SK-N-MC (cell line): ENCODE results near the gene SLC7A8.

Experiments used
- DNase-seq: peaks from one replicate; pipeline ENCODE4 v3.0.0-alpha.2; 2011; ENCODE audit warnings: low read depth, low spot score
- H3K27ac ChIP-seq: fragments of 200-600 bp; sonication (generic); 2 replicates; pipeline ENCODE4 v1.5.1; 2016; ENCODE audit warnings: mixed run types
- H3K36me3 ChIP-seq: fragments of 200-600 bp; sonication (generic); 2 replicates; pipeline ENCODE4 v1.6.1; 2017; ENCODE audit warnings: antibody characterized with exemption, low read length, mixed read lengths; ENCODE audit not compliant: insufficient read depth
- H3K4me3 ChIP-seq: fragments of 200-600 bp; sonication (generic); 2 replicates; pipeline ENCODE4 v1.5.1; 2016
- H3K9ac ChIP-seq: fragments of 200-600 bp; sonication (generic); 2 replicates; pipeline ENCODE4 v1.8.0; 2017; ENCODE audit warnings: mixed run types, mixed read lengths; ENCODE audit not compliant: insufficient read length
- H3K9me3 ChIP-seq: fragments of 200-600 bp; sonication (generic); 2 replicates; pipeline ENCODE4 v1.6.1; 2017; ENCODE audit warnings: low read depth, mild to moderate bottlenecking, antibody characterized with exemption, low read length, moderate library complexity, mixed read lengths
- EZH2 ChIP-seq: fragments of 200-600 bp; sonication (generic); IDR thresholded peaks from one replicate; pipeline ENCODE4 v1.6.1; 2017; ENCODE audit warnings: antibody characterized with exemption
- FOXP2 ChIP-seq: optimal IDR thresholded peaks from 2 replicates; pipeline ENCODE3; 2011; ENCODE audit warnings: mild to moderate bottlenecking, moderate library complexity; ENCODE audit not compliant: insufficient read depth; ENCODE audit errors: extremely low read length, control extremely low read depth
- POLR2AphosphoS5 ChIP-seq: IDR thresholded peaks from 2 replicates; pipeline ENCODE4 v1.6.1; 2012; ENCODE audit warnings: mild to moderate bottlenecking, low read depth, low read length, borderline replicate concordance

Gene SLC7A8

DNA sequence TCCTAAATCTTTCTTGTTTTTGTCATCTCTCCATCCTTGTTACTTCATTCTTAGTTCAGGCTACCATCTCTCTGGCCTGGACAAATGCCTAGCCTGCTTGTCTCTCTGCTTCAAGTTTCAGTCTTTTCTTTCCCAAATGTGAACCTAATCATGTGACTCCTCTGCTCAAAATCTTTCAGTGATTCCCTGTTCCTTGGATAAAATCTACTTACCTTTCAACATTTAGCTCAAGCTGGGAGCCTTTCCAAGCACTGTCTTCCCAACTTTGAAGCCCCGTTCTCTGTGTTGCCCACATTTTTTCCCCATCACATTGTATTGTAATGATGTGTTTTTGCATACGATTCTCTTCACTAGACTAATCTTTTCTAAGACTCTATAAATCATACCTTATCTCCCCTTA is 24.7 kb downstream of the SLC7A8 start:
- DNase-seq = no peak
- Histone ChIP-seq H3K27ac (peak overlapping the region; percentile 80), H3K9me3 (no peaks in the 10 kb centered on the region), H3K36me3 (peaks cover 11% of the 10 kb centered on the region; the same call in 1 of the 2 replicates), H3K4me3 (no peak overlapping the region), H3K9ac (no peak overlapping the region)
- TF ChIP-seq FOXP2 (no peak), EZH2 (no peak), POLR2AphosphoS5 (no peak)

GRCh38 chr14:23154964-23155587 is 28.4 kb downstream of the SLC7A8 start:
- Histone ChIP-seq H3K4me3 (peak overlapping the region; percentile 56), H3K36me3 (peaks cover 22% of the 10 kb centered on the region; the same call in 1 of the 2 replicates), H3K9ac (peak overlapping the region; percentile 69), H3K27ac (peak overlapping the region; percentile 98), H3K9me3 (no peaks in the 10 kb centered on the region)
- DNase-seq = peak; percentile 98
- TF ChIP-seq FOXP2 (peak; percentile 82), POLR2AphosphoS5 (peak; percentile 73), EZH2 (no peak)

DNA sequence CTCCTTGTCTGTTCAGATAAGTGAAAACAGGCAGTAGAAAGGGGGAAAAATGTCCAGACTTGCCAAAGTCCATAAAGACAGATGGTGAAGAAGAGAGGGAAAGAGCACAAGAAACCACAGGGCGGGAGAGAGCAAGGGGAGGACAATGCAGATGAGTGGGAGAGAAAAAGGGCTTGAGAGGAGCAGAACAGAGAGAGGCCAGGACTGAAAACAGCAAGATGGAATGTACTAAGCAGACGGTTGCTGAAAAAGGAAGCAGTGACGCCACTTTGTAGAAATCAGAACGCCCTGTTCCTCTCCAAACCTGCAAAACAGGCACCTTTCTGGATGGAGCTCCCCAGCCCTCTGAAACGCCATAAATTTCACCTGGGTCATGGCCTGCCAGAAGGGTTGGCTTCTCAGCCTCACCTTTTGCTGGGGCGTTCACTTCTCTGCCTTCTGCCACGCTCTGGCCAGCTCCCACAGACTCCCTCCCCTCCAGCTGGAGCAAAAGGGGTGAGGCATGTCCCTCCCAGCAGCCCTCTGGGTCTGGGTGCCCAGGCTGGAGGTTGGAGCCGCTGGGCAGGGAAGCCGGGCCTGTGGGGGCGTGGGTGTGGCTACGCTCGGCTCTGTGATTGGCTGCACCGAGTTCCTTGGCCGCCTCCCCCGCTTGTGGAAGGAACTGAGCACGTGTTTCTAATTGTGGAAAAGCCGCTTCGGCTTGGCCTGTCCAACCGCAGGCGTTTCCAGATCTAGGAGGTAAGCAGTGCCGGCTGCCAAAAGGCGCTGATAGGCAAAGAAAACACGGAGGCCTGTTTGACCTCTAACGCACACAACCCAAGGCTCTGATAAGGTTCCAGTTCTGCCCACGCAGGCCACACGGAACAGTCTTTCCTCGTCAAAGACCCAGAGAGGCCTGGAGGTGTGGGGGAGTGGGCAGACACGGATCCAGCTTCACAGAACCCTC is 29.3 kb downstream of the SLC7A8 start:
- peak overlapping the region; percentile 69 for H3K9ac ChIP-seq
- H3K4me3 ChIP-seq = peak overlapping the region; percentile 56
- DNase-seq = peak; percentile 60

GRCh38 chr14:23151342-23151741 is 32.1 kb downstream of the SLC7A8 start:
- Histone ChIP-seq H3K9me3 (no peaks in the 10 kb centered on the region), H3K36me3 (peaks cover 33% of the 10 kb centered on the region), H3K27ac (no peak overlapping the region), H3K9ac (no peak overlapping the region), H3K4me3 (no peak overlapping the region)
- TF ChIP-seq EZH2 (no peak), FOXP2 (no peak), POLR2AphosphoS5 (no peak)
- DNase-seq = no peak

More for the DNA sequence above, 29.3 kb downstream of the SLC7A8 start:
- TF ChIP-seq FOXP2 (no peak), EZH2 (no peak), POLR2AphosphoS5 (peak; percentile 61)
- Histone ChIP-seq H3K27ac (peak overlapping the region; percentile 98), H3K36me3 (peaks cover 27% of the 10 kb centered on the region), H3K9me3 (no peaks in the 10 kb centered on the region)

DNA sequence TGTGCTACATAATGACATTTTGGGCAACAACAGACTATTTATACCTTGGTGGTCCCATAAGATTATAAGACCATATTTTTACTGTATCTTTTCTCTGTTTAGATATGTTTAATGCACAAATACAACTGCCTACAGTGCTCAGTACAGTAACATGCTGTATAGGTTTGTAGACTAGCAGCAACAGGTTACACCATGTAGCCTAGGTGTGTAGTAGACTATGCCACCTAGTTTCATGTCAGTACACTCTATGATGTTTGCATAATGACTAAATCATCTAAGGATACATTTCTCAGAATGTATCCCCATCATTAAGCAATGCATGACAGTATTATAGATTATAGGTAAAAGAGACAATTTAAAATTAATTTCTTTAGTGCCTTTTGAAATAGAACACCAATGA is 33.7 kb downstream of the SLC7A8 start:
- no peak for TF ChIP-seq FOXP2
- TF ChIP-seq EZH2 = no peak
- TF ChIP-seq POLR2AphosphoS5 = no peak
- Histone ChIP-seq H3K36me3 (peaks cover 33% of the 10 kb centered on the region), H3K4me3 (no peak overlapping the region), H3K27ac (peak overlapping the region; percentile 52; the same call in 1 of the 2 replicates), H3K9ac (no peak overlapping the region), H3K9me3 (no peaks in the 10 kb centered on the region)
- no peak for DNase-seq

DNA sequence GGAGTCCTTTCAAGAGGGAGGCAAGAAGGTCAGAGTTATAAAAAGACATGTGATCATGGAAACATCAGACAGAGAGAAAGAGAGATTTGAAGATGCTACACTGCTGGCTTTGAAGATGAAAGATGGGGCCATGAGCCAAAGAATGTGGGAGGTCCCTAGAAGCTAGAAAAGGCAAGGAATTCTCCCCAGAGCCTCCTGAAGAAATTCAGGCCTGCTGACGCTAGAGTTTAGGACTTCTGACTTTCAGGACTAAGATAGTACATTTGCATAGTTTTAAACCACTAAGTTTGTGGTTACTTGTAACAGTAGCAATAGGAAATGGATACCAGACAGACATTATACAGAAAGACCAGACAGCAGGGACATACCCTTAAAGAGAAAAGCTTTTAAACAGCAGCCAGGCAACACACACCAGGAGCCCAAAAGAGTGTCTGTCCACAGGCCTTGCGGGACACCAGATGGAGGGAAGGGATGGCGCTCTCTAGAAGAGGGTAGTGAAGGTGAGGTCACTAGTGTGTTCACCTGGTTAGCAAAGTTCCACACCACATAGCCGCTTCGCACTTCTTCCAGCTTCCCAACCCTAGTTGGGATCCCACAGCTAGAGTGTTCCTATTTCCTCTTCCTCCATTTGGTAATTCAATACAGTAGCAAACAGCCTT is 34.7 kb downstream of the SLC7A8 start:
- H3K27ac ChIP-seq = peak overlapping the region; percentile 52; the same call in 1 of the 2 replicates
- H3K9me3 ChIP-seq = no peaks in the 10 kb centered on the region
- H3K36me3 ChIP-seq = peaks cover 33% of the 10 kb centered on the region
- H3K9ac ChIP-seq = no peak overlapping the region
- TF ChIP-seq POLR2AphosphoS5 (no peak), FOXP2 (no peak)
- DNase-seq = no peak
- H3K4me3 ChIP-seq = no peak overlapping the region

- TF ChIP-seq POLR2AphosphoS5 = no peak
- no peak for TF ChIP-seq FOXP2
- TF ChIP-seq EZH2 = no peak
- no peak overlapping the region for H3K9ac ChIP-seq
- no peaks in the 10 kb centered on the region for H3K9me3 ChIP-seq
- no peak overlapping the region for H3K27ac ChIP-seq
- H3K4me3 ChIP-seq = no peak overlapping the region
- peaks cover 33% of the 10 kb centered on the region for H3K36me3 ChIP-seq
- DNase-seq = no peak
Observed at GRCh38 chr14:23147676-23148075, 35.8 kb downstream of the SLC7A8 start.

- Histone ChIP-seq H3K36me3 (peaks cover 33% of the 10 kb centered on the region), H3K9me3 (no peaks in the 10 kb centered on the region), H3K4me3 (no peak overlapping the region), H3K27ac (no peak overlapping the region), H3K9ac (no peak overlapping the region)
- TF ChIP-seq EZH2 = no peak
- DNase-seq = no peak
Observed at GRCh38 chr14:23146980-23147379, 36.5 kb downstream of the SLC7A8 start.
